ENCODE data around the gene RPRD2.

RPRD2 gene

DNA sequence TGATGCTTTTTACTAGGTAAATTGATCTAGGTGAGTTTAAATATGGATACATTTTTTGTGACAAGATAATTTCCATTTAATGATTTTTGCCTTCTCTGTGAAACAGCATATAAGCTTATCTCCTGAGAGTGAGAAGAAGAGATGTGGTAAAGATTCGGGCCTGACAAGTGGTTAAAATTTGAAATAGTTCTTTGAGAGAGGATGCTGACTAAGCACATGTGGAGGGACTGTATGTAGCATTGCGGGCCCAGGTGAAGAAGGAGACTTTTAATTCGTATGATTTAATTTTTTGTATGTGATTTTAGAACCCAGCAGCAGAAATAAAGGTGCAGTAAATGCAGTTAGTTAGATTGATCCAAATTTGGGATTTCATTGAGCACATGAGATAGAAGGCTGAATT, 51.9 kb downstream of the RPRD2 start:
- CTCF ChIA-PET = no interaction called here
- POLR2A ChIA-PET (ENCODE audit: low non-redundant PET) = no interaction called here
- TF ChIP-seq, protein P1, sequence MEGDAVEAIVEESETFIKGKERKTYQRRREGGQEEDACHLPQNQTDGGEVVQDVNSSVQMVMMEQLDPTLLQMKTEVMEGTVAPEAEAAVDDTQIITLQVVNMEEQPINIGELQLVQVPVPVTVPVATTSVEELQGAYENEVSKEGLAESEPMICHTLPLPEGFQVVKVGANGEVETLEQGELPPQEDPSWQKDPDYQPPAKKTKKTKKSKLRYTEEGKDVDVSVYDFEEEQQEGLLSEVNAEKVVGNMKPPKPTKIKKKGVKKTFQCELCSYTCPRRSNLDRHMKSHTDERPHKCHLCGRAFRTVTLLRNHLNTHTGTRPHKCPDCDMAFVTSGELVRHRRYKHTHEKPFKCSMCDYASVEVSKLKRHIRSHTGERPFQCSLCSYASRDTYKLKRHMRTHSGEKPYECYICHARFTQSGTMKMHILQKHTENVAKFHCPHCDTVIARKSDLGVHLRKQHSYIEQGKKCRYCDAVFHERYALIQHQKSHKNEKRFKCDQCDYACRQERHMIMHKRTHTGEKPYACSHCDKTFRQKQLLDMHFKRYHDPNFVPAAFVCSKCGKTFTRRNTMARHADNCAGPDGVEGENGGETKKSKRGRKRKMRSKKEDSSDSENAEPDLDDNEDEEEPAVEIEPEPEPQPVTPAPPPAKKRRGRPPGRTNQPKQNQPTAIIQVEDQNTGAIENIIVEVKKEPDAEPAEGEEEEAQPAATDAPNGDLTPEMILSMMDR (conservative IDR thresholded peaks at IDR 0.05; ENCODE audit: low read depth) = no peak
- H3K27ac ChIP-seq = no peak overlapping the region
- no peak for DNase-seq (ENCODE audit: low spot score)

DNA sequence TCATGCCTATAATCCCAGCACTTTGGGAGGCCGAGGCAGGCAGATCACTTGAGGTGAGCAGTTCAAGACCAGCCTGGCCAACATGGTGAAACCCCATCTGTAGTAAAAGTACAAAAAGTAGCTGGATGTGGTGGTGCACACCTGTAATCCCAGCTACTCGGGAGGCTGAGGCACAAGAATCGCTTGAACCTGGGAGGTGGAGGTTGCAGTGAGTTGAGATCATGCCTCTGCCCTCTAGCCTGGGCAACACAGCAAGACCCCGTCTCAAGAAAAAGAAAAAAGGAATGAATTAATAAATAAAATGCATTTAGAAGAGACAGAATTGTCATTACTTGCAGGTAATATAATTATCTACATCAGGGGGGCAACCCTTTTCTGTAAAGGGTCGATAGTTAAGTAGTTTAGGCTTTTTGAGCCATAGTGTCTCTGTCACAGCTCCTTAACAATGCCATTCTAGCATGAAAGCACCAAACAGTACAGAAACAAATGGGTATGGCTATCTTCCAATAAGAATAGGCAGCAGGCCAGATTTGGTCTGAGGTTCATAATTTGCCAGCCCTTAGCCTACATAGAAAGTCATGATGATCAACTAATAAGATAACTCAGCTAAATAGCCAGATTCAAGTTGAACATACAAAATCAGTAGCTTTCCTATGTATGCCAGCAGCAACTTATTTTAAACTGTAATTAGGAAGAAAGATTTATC, 56.8 kb downstream of the RPRD2 start:
- POLR2A ChIA-PET (ENCODE audit: low non-redundant PET) = no interaction called here

DNA sequence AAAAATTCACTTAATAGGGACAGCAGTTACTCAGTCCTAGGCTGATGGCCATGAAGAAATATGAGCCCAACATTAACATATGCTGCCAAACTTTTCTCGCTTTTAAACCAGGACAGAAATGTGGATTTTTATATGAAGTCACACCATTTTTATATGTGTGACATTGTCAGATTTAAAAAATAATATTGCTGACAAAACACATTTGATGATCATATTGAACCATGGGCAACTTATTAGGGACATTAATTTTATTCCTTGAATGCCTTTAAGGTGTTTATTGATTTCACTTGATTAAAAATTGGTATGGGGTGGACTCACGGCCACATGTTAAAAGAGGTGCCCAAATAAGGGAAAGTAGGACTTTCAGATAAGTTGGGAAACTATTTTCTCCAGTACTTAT, 58.6 kb downstream of the RPRD2 start:
- TF ChIP-seq, protein P1 (conservative IDR thresholded peaks at IDR 0.05; ENCODE audit: low read depth) = no peak
- no peak overlapping the region for H3K27ac ChIP-seq
- CTCF ChIA-PET = no interaction called here
- no peak for DNase-seq (ENCODE audit: low spot score)
- POLR2A ChIA-PET (ENCODE audit: low non-redundant PET) = no interaction called here

More for the DNA sequence above, 56.8 kb downstream of the RPRD2 start:
- no peak overlapping the region for H3K27ac ChIP-seq
- TF ChIP-seq, protein P1 (conservative IDR thresholded peaks at IDR 0.05; ENCODE audit: low read depth) = no peak
- DNase-seq (ENCODE audit: low spot score) = no peak
- CTCF ChIA-PET = no interaction called here

DNA sequence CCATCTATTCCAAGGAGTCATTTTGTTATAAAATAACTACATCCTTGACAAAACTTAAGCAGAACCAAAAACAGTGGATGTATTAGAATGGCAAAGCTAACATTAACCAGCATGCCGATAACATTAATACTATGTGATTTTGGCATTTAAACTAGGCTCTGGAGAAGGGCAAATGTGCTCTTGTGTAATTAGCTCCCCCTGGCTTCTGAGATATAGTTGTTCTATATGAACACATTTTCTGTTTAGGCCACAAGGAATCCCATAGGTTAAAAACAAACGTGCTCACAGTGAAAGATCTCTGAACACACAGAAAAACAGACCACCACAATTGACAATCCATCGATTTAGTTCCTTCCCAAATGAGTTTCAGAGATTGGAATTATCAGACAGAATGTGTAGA, 65.9 kb downstream of the RPRD2 start:
- no peak overlapping the region for H3K27ac ChIP-seq
- TF ChIP-seq, protein P1 (conservative IDR thresholded peaks at IDR 0.05; ENCODE audit: low read depth) = no peak
- ChIA-PET CTCF (no interaction called here), POLR2A (ENCODE audit: low non-redundant PET) (no interaction called here)
- DNase-seq (ENCODE audit: low spot score) = peak; percentile 19

DNA sequence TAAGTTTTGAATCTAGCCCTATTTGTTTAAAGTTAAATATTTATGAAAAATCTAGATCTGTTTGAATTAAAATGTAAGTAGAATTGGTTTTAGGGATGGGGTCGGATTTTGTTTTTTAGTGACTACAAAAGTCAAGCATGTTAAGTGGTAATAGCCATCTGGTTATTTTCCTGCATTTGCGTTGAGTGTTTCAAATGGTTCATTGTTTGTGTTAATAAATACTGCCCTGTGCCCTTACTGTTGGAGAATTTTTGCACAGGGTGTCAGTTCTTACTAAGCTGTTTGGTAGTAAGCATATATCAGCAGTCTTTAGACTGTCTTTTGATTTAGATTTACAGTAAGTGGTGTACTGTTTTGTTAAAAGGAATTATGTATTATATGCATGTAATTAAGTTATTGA, 77.2 kb downstream of the RPRD2 start:
- TF ChIP-seq, protein P1 (conservative IDR thresholded peaks at IDR 0.05; ENCODE audit: low read depth) = no peak
- no peak overlapping the region for H3K27ac ChIP-seq
- POLR2A ChIA-PET (ENCODE audit: low non-redundant PET) = no interaction called here
- CTCF ChIA-PET = interaction anchor here (0.7 kb wide), 1 partner anchor 91 kb away, joined by 3 read pairs; no protein-coding TSS in a partner anchor
- no peak for DNase-seq (ENCODE audit: low spot score)

DNA sequence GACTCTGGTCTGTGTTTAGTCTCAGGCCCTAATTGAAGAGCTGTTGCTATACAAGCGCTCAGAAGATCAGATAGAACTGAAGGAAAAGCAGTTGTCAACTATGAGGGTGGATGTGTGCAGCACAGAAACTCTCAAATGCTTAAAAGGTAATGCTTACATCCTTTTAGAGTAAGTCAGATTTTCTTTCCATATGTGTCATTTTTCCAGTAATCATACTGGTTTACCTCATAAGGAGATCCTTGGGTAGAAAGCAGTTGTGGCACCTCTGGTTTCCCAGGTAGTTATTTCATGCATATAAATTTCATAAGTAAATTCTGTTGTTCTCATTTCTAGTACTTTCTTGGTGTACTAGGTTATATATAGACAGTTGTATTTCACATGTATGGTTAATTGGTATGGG, 80.3 kb downstream of the RPRD2 start:
- DNase-seq (ENCODE audit: low spot score) = no peak
- ChIA-PET CTCF (interaction anchor here (0.7 kb wide), 1 partner anchor 59 kb away, joined by 3 read pairs; no protein-coding TSS in a partner anchor), POLR2A (ENCODE audit: low non-redundant PET) (no interaction called here)
- TF ChIP-seq, protein P1 (conservative IDR thresholded peaks at IDR 0.05; ENCODE audit: low read depth) = no peak
- no peak overlapping the region for H3K27ac ChIP-seq

Data from RWPE1 (cell line).